Kidney (tissue), 14 donors: ENCODE results near the gene KCNG2. TPM values are rescaled to one million over a fixed set of nuclear protein-coding genes. Genes with fewer than 3 reads are reported as not detected.

Experiments used
- DNase-seq, 5 donors: peaks; one replicate each; pipeline ENCODE4 v3.0.0-alpha.2; 2013 to 2020
- FAIRE-seq: peaks from 2 replicates; lab custom pipeline; 2012; peaks lifted over from hg19 to GRCh38; lab: Jason Lieb, UNC
- H3K27ac ChIP-seq, 2 donors: one replicate each; pipeline ENCODE4 v1.7.0; 2013; ENCODE audit warnings: low read depth in 2 of 2, low read length in 2 of 2, inconsistent platforms in 1 of 2
- H3K27me3 ChIP-seq: one replicate; pipeline ENCODE4 v1.7.1; 2013; ENCODE audit warnings: low read length, inconsistent platforms; ENCODE audit not compliant: control insufficient read depth, insufficient read depth
- H3K36me3 ChIP-seq, 3 donors: one replicate each; pipeline versions ENCODE4 v1.7.0 to v1.7.1; 2013; ENCODE audit warnings: low read length in 3 of 3, control low read depth in 1 of 3, inconsistent platforms in 1 of 3; ENCODE audit not compliant: insufficient read depth in 3 of 3, control insufficient read depth in 2 of 3
- H3K4me1 ChIP-seq, 3 donors: one replicate each; pipeline versions ENCODE4 v1.7.0 to v1.7.1; 2013; ENCODE audit warnings: low read length in 3 of 3, inconsistent platforms in 1 of 3, low read depth in 1 of 3; ENCODE audit not compliant: control insufficient read depth in 2 of 3, insufficient read depth in 2 of 3
- H3K4me3 ChIP-seq, 3 donors: one replicate each; pipeline versions ENCODE4 v1.7.0 to v1.8.1; 2013; ENCODE audit warnings: low read length in 3 of 3, control low read depth in 1 of 3, inconsistent platforms in 1 of 3
- H3K9ac ChIP-seq, 3 donors: one replicate each; pipeline versions ENCODE4 v1.7.0 to v1.7.1; 2013; ENCODE audit warnings: low read length in 3 of 3, control low read depth in 1 of 3, inconsistent platforms in 1 of 3
- H3K9me3 ChIP-seq, 3 donors: one replicate each; pipeline versions ENCODE4 v1.7.0 to v1.7.1; 2013; ENCODE audit warnings: low read length in 3 of 3, control low read depth in 1 of 3, inconsistent platforms in 1 of 3; ENCODE audit not compliant: control insufficient read depth in 2 of 3, insufficient read depth in 1 of 3
- CTCF ChIP-seq: IDR thresholded peaks from 3 replicates; pipeline ENCODE4 v1.5.1; 2012; ENCODE audit warnings: mild to moderate bottlenecking, moderate library complexity, borderline replicate concordance; ENCODE audit not compliant: insufficient read depth; ENCODE audit errors: extremely low read depth
- intact Hi-C: fragments of 100-400 bp; cut with DNase I; formaldehyde crosslinking; loops from one replicate; pipeline ENCODE4 v1.11.1; 2022
- polyA plus RNA-seq: library from polyadenylated mRNA; stranded (reverse); fragments of 350-450 nt; fragmentation: Illumina TruSeq; extraction: RNeasy Lipid Tissue Mini Kit (QIAGEN cat#74804); gene quantifications from one replicate; pipeline ENCODE4 v1.2.3, GENCODE V29; 2014; ENCODE audit warnings: low read depth, low replicate concordance; ENCODE audit not compliant: insufficient read depth
- total RNA-seq: library from RNA; stranded (reverse); fragmentation: NEBNext Ultra II Directional; extraction: Animal tissue kit (Norgen Biotek cat#: 25700); gene quantifications from one replicate; pipeline ENCODE4 v1.2.1, GENCODE V29; 2021
- donor health status: control.
- donor health status: control.
- donor health status: control.
- donor health status: control.
- donor health status: control.
- donor health status: DM: yes; HTN: yes; CAD: no.
- donor health status: Normal renal cell carcinoma (clear cell type).

KCNG2 gene
- total and polyA plus RNA-seq, 2 donors from 2014 or later = 0.76 TPM; not detected in 1

GRCh38 chr18:79818631-79819030, 20.9 kb downstream of the KCNG2 start:
- Histone ChIP-seq H3K27me3 (no peaks in the 10 kb centered on the region), H3K9me3 (no peaks in the 10 kb centered on the region), H3K4me3 (no peak overlapping the region), H3K27ac (no peak overlapping the region), H3K4me1 (no peaks in the 10 kb centered on the region), H3K9ac (no peak overlapping the region), H3K36me3 (no peaks in the 10 kb centered on the region)
- FAIRE-seq (no peak), DNase-seq (peak in 1 of 5 donors; percentile 5)
- TF ChIP-seq CTCF = no peak
- intact Hi-C loops = no loop called here

DNA sequence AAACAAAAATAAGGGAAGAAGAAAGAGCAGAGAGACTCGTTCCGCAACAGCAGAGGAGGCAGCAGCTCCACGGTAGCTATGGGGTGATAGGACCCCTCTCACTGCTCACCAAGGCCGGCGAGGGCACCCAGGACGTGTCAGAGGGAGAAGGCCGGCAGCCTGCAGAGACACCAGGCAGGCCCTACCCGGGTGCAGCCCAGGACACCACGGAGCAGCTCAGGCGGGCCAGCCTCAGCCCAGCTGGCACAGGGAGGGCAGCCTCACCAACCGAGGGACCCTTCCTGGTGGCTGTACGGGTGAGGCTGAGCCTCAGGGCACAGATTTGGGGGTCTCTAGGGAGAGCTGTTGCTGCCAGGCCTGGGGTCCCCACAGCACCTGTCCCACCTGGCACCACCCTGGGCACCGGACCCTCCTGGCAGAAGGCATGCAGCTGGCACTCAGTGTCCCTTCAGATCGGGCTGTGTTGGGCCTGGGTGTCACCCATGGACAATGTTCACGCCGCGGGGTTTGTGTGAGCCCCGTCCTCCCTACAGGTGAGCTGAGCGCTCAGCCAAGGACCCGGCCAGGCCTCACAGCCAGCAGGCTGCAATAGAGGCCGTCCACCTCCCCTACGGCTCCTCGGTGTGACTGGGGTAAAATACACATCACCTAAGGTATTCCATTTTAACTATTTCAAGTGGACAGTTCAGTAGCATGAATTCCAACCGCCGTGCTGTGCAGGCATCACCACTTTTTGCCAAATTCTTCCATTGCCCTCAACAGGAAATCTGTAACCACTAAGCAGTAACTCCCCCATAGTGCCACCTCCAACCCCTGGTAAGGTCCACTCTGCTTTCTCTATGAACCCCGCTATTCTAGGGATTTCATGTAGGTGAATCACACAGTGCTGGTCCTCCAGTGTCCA, 21.6 kb downstream of the KCNG2 start:
- DNase-seq = peak in 1 of 5 donors; percentile 30

DNA sequence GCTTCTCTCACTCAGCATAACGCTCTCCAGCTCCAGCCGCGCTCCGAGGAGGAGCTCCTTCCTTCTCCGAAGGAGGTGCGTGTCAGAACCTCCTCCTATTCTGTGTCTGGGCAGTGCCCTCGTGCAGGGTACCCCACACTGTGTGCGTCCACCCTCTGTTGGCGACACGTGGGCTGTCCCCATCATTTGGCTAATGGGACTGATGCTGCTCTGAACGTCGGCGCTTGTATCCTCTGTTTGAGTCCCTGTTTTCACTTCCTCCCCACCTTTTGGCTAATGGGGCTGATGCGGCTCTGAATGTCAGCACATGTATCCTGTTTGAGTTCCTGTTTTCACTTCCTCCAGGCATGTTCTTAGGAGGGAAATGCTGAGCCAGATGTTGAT, 22.2 kb downstream of the KCNG2 start:
- Histone ChIP-seq H3K27ac (no peak overlapping the region), H3K27me3 (no peaks in the 10 kb centered on the region), H3K4me1 (no peaks in the 10 kb centered on the region), H3K9ac (no peak overlapping the region), H3K9me3 (no peaks in the 10 kb centered on the region), H3K36me3 (no peaks in the 10 kb centered on the region), H3K4me3 (no peak overlapping the region)
- FAIRE-seq = no peak
- intact Hi-C loops = no loop called here
- peak in 1 of 5 donors; percentile 24 for DNase-seq
- TF ChIP-seq CTCF = no peak

More for the DNA sequence above, 21.6 kb downstream of the KCNG2 start:
- Histone ChIP-seq H3K27me3 (no peaks in the 10 kb centered on the region), H3K4me1 (no peaks in the 10 kb centered on the region), H3K36me3 (no peaks in the 10 kb centered on the region), H3K9ac (no peak overlapping the region), H3K9me3 (no peaks in the 10 kb centered on the region), H3K27ac (no peak overlapping the region), H3K4me3 (no peak overlapping the region)
- intact Hi-C loops = no loop called here
- no peak for FAIRE-seq
- no peak for TF ChIP-seq CTCF
